ENCODE measurements around the gene CLSTN1. TPM values are rescaled to one million over a fixed set of nuclear protein-coding genes. Genes with fewer than 3 reads are reported as not detected.
A peak's percentile ranks its signal among the peaks of the same experiment; 100 is the strongest.
"Not testable (repeated sequence)": the region's sequence is repeated elsewhere in the genome, so short reads cannot be mapped to it uniquely, and the experiment has no call there.

Gene CLSTN1
- total RNA-seq, 1 experiment from 2014 or later = 106 TPM

GRCh38 chr1:9755441-9755995 lies 68.2 kb downstream of the CLSTN1 start:
- Mint-ChIP-seq H3K27me3 (ENCODE audit: insufficient read depth, unreplicated experiment) (no peaks in the 10 kb centered on the region), H3K9me3 (ENCODE audit: unreplicated experiment) (no peaks in the 10 kb centered on the region), H3K4me3 (ENCODE audit: unreplicated experiment) (no peak overlapping the region), H3K36me3 (ENCODE audit: insufficient read depth, unreplicated experiment) (peaks cover 24% of the 10 kb centered on the region), H3K27ac (ENCODE audit: low read depth, unreplicated experiment) (no peak overlapping the region), H3K4me1 (ENCODE audit: insufficient read depth, unreplicated experiment) (peaks cover 18% of the 10 kb centered on the region)
- ChIA-PET POLR2A (no interaction called here), CTCF (interaction anchor here (1.2 to 1.3 kb wide), 2 partner anchors 31 to 113 kb away, joined by 3 to 5 read pairs; no protein-coding TSS in a partner anchor)
- no peak for DNase-seq (ENCODE audit: unreplicated experiment)
- TF ChIP-seq CTCF (IDR thresholded peaks at IDR 0.05; ENCODE audit: unreplicated experiment) = no peak
- intact Hi-C loops (cut with micrococcal nuclease) = no loop called here
- no TSS peak for BruUV-seq (replicated peaks)

GRCh38 chr1:9753121-9753531 lies 70.6 kb downstream of the CLSTN1 start:
- no peak overlapping the region for H3K4me3 Mint-ChIP-seq (ENCODE audit: unreplicated experiment)
- CTCF ChIA-PET = interaction anchor here (0.8 kb wide), 1 partner anchor 120 kb away, joined by 4 read pairs; no protein-coding TSS in a partner anchor
- no peak for TF ChIP-seq CTCF (IDR thresholded peaks at IDR 0.05; ENCODE audit: unreplicated experiment)
- H3K27ac Mint-ChIP-seq (ENCODE audit: low read depth, unreplicated experiment) = no peak overlapping the region
- H3K27me3 Mint-ChIP-seq (ENCODE audit: insufficient read depth, unreplicated experiment) = no peaks in the 10 kb centered on the region
- intact Hi-C loops (cut with micrococcal nuclease) = no loop called here
- peaks cover 44% of the 10 kb centered on the region for H3K36me3 Mint-ChIP-seq (ENCODE audit: insufficient read depth, unreplicated experiment)
- no TSS peak for BruUV-seq (replicated peaks)
- peaks cover 18% of the 10 kb centered on the region for H3K4me1 Mint-ChIP-seq (ENCODE audit: insufficient read depth, unreplicated experiment)
- no peaks in the 10 kb centered on the region for H3K9me3 Mint-ChIP-seq (ENCODE audit: unreplicated experiment)
- POLR2A ChIA-PET = no interaction called here
- DNase-seq (ENCODE audit: unreplicated experiment) = peak; percentile 80

GRCh38 chr1:9751971-9752370 lies 71.8 kb downstream of the CLSTN1 start:
- Mint-ChIP-seq H3K4me1 (ENCODE audit: insufficient read depth, unreplicated experiment) (peaks cover 14% of the 10 kb centered on the region), H3K9me3 (ENCODE audit: unreplicated experiment) (no peaks in the 10 kb centered on the region), H3K27me3 (ENCODE audit: insufficient read depth, unreplicated experiment) (no peaks in the 10 kb centered on the region), H3K4me3 (ENCODE audit: unreplicated experiment) (no peak overlapping the region), H3K36me3 (ENCODE audit: insufficient read depth, unreplicated experiment) (peaks cover 47% of the 10 kb centered on the region), H3K27ac (ENCODE audit: low read depth, unreplicated experiment) (no peak overlapping the region)
- ChIA-PET CTCF (no interaction called here), POLR2A (no interaction called here)
- no peak for TF ChIP-seq CTCF (IDR thresholded peaks at IDR 0.05; ENCODE audit: unreplicated experiment)
- no TSS peak for BruUV-seq (replicated peaks)
- intact Hi-C loops (cut with micrococcal nuclease) = no loop called here
- DNase-seq (ENCODE audit: unreplicated experiment) = no peak

GRCh38 chr1:9749361-9749760 lies 74.4 kb downstream of the CLSTN1 start:
- Mint-ChIP-seq H3K36me3 (ENCODE audit: insufficient read depth, unreplicated experiment) (peaks cover 63% of the 10 kb centered on the region), H3K4me3 (ENCODE audit: unreplicated experiment) (no peak overlapping the region), H3K4me1 (ENCODE audit: insufficient read depth, unreplicated experiment) (peaks cover 5% of the 10 kb centered on the region), H3K9me3 (ENCODE audit: unreplicated experiment) (no peaks in the 10 kb centered on the region), H3K27me3 (ENCODE audit: insufficient read depth, unreplicated experiment) (no peaks in the 10 kb centered on the region), H3K27ac (ENCODE audit: low read depth, unreplicated experiment) (no peak overlapping the region)
- intact Hi-C loops (cut with micrococcal nuclease) = no loop called here
- CTCF ChIA-PET = interaction anchor here (0.7 kb wide), 1 partner anchor 123 kb away, joined by 3 read pairs; no protein-coding TSS in a partner anchor
- no peak for DNase-seq (ENCODE audit: unreplicated experiment)
- no peak for TF ChIP-seq CTCF (IDR thresholded peaks at IDR 0.05; ENCODE audit: unreplicated experiment)
- POLR2A ChIA-PET = no interaction called here
- TSS peak; percentile 33 for BruUV-seq (replicated peaks)

GRCh38 chr1:9748391-9748790 lies 75.4 kb downstream of the CLSTN1 start:
- CTCF ChIA-PET = interaction anchor here (0.7 kb wide), 1 partner anchor 24 kb away, joined by 3 read pairs; no protein-coding TSS in a partner anchor
- H3K27me3 Mint-ChIP-seq (ENCODE audit: insufficient read depth, unreplicated experiment); H3K4me3 Mint-ChIP-seq (ENCODE audit: unreplicated experiment); BruUV-seq (replicated peaks); H3K9me3 Mint-ChIP-seq (ENCODE audit: unreplicated experiment); DNase-seq (ENCODE audit: unreplicated experiment); H3K27ac Mint-ChIP-seq (ENCODE audit: low read depth, unreplicated experiment); intact Hi-C loops (cut with micrococcal nuclease); H3K4me1 Mint-ChIP-seq (ENCODE audit: insufficient read depth, unreplicated experiment); POLR2A ChIA-PET: not testable (repeated sequence)
- peaks cover 66% of the 10 kb centered on the region for H3K36me3 Mint-ChIP-seq (ENCODE audit: insufficient read depth, unreplicated experiment)

Data from MCF 10A (cell line).